ENCODE data around the gene GRXCR2. TPM values are rescaled to one million over a fixed set of nuclear protein-coding genes. Genes with fewer than 3 reads are reported as not detected.

GRXCR2 gene, protein sequence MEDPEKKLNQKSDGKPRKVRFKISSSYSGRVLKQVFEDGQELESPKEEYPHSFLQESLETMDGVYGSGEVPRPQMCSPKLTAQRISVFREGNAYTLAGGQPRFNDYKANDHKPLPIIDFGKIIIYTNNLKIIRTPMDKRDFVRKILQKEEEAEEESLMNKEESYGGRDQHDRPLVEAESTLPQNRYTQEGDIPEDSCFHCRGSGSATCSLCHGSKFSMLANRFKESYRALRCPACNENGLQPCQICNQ
- total RNA-seq (2021; ENCODE audit: unreplicated experiment) (not detected), Bru-seq, nascent RNA (percentile 10 among the genes with signal in this experiment), BruChase-seq, experiment 1, labeled RNA remaining after a 2-hour chase (percentile 9 among the genes with signal in this experiment), BruChase-seq, experiment 2, labeled RNA remaining after a 6-hour chase (percentile 9 among the genes with signal in this experiment)
- polyA plus RNA-seq (2012; ENCODE audit: insufficient read length) = not detected
- long read RNA-seq = 0 reads

DNA sequence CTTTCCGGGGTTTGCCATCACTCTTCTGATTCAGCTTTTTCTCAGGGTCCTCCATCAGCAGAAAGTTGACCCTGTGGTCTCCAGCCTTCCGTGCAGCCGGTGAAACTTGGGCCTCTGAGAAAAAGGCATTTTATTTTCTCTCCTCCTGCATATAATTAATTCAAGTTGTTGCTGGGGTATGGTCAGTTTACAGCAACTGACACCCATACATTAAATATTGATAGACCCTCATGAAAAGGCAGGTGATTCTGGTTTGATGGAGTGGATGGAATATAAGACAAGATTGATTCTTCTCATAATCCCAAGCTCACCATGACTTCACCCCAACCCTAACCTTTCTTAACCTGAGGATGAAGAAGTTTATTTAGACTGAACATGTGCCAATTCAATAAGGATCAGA is at the start of gene GRXCR2:
Gene GRXCR2, minus strand, starts transcription at position 101 of the 400 bp plus-strand sequence. Its CDS starts 46 bp downstream, at position 55.
- Histone ChIP-seq H3K27ac (ENCODE audit: low read length) (no peak within 1 kb of the TSS), H3K4me1 (ENCODE audit: control insufficient read depth, insufficient read depth, low read length) (no peaks in the 10 kb centered on the region), H3K27me3 (ENCODE audit: control insufficient read depth, insufficient read depth, low read length) (no peaks in the 10 kb centered on the region), H3K9me3 (ENCODE audit: control insufficient read depth, insufficient read depth, low read depth, low read length) (no peaks in the 10 kb centered on the region), H3K36me3 (ENCODE audit: control insufficient read depth, insufficient read depth, low read length) (no peaks in the 10 kb centered on the region), H3K4me3 (ENCODE audit: low read depth in 2 of 2, low read length in 2 of 2) (no peak within 1 kb of the TSS)
- DNase-seq (ENCODE audit: low read depth, low spot score) = no peak
- BruUV-seq (replicated peaks) = no TSS peak
- POLR2A ChIA-PET = no interaction called here
- CTCF ChIA-PET = no interaction called here
- intact Hi-C loops (cut with micrococcal nuclease; ENCODE audit: unreplicated experiment) = no loop called here
- ATAC-seq = no peak
- in situ Hi-C loops (cut with HindIII; ENCODE audit: low pct_unique_long_range_greater_than_20kb, low sequenced_read_pairs) = no loop called here
- TF ChIP-seq, protein P1, sequence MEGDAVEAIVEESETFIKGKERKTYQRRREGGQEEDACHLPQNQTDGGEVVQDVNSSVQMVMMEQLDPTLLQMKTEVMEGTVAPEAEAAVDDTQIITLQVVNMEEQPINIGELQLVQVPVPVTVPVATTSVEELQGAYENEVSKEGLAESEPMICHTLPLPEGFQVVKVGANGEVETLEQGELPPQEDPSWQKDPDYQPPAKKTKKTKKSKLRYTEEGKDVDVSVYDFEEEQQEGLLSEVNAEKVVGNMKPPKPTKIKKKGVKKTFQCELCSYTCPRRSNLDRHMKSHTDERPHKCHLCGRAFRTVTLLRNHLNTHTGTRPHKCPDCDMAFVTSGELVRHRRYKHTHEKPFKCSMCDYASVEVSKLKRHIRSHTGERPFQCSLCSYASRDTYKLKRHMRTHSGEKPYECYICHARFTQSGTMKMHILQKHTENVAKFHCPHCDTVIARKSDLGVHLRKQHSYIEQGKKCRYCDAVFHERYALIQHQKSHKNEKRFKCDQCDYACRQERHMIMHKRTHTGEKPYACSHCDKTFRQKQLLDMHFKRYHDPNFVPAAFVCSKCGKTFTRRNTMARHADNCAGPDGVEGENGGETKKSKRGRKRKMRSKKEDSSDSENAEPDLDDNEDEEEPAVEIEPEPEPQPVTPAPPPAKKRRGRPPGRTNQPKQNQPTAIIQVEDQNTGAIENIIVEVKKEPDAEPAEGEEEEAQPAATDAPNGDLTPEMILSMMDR (IDR thresholded peaks at IDR 0.05) = no peak

DNA sequence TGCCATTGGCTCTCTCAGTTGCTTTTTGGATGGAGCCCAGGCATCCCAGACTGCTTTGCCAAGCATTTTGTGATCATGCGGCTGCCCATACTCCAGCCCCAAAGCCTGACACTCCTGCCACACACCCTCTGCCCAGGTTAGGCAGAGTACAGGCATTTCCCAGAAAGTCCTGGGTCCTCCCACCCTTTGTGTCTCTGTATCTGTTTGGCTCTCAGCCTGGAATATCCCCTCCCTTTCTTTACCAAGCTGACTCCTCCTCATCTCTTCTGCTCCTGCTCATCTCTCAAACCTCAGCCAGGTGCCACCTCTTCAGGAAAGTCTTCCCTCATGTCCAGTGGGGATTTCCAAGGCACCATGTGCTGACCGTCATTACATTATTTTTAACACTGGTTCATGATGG is 49.2 kb upstream of the GRXCR2 start:
- in situ Hi-C loops (cut with HindIII; ENCODE audit: low pct_unique_long_range_greater_than_20kb, low sequenced_read_pairs) (no loop called here), intact Hi-C loops (cut with micrococcal nuclease; ENCODE audit: unreplicated experiment) (no loop called here)
- CTCF ChIA-PET = interaction anchor here (1.5 kb wide), 1 partner anchor 14 kb away, joined by 3 read pairs; no protein-coding TSS in a partner anchor
- ATAC-seq = no peak
- no peaks in the 10 kb centered on the region for H3K27me3 ChIP-seq (ENCODE audit: control insufficient read depth, insufficient read depth, low read length)
- TF ChIP-seq, protein P2, sequence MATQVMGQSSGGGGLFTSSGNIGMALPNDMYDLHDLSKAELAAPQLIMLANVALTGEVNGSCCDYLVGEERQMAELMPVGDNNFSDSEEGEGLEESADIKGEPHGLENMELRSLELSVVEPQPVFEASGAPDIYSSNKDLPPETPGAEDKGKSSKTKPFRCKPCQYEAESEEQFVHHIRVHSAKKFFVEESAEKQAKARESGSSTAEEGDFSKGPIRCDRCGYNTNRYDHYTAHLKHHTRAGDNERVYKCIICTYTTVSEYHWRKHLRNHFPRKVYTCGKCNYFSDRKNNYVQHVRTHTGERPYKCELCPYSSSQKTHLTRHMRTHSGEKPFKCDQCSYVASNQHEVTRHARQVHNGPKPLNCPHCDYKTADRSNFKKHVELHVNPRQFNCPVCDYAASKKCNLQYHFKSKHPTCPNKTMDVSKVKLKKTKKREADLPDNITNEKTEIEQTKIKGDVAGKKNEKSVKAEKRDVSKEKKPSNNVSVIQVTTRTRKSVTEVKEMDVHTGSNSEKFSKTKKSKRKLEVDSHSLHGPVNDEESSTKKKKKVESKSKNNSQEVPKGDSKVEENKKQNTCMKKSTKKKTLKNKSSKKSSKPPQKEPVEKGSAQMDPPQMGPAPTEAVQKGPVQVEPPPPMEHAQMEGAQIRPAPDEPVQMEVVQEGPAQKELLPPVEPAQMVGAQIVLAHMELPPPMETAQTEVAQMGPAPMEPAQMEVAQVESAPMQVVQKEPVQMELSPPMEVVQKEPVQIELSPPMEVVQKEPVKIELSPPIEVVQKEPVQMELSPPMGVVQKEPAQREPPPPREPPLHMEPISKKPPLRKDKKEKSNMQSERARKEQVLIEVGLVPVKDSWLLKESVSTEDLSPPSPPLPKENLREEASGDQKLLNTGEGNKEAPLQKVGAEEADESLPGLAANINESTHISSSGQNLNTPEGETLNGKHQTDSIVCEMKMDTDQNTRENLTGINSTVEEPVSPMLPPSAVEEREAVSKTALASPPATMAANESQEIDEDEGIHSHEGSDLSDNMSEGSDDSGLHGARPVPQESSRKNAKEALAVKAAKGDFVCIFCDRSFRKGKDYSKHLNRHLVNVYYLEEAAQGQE (IDR thresholded peaks at IDR 0.05; ENCODE audit: insufficient read depth in 1 of 2, low read depth in 2 of 2, low read length in 1 of 2) = no peak
- TF ChIP-seq, protein P1 (IDR thresholded peaks at IDR 0.05) = no peak
- TF ChIP-seq SIN3A (IDR thresholded peaks at IDR 0.05; ENCODE audit: borderline replicate concordance, insufficient read depth, low read depth, low read length) (no peak), TCF7L2 (IDR thresholded peaks at IDR 0.05; ENCODE audit: low read depth, low read length) (no peak), POLR2AphosphoS5 (IDR thresholded peaks at IDR 0.05; ENCODE audit: low read depth, low read length) (no peak)
- H3K36me3 ChIP-seq (ENCODE audit: control insufficient read depth, insufficient read depth, low read length) = no peaks in the 10 kb centered on the region
- POLR2A ChIA-PET = no interaction called here
- no peaks in the 10 kb centered on the region for H3K9me3 ChIP-seq (ENCODE audit: control insufficient read depth, insufficient read depth, low read depth, low read length)
- BruUV-seq (replicated peaks) = no TSS peak
- H3K4me3 ChIP-seq (ENCODE audit: low read depth in 2 of 2, low read length in 2 of 2) = no peak overlapping the region
- H3K4me1 ChIP-seq (ENCODE audit: control insufficient read depth, insufficient read depth, low read length) = peaks cover 39% of the 10 kb centered on the region
- H3K27ac ChIP-seq (ENCODE audit: low read length) = peak overlapping the region; percentile 94
- no peak for DNase-seq (ENCODE audit: low read depth, low spot score)
